Body of pancreas (tissue), 4 donors: ENCODE data around the gene NUP210L. TPM values are rescaled to one million over a fixed set of nuclear protein-coding genes. Genes with fewer than 3 reads are reported as not detected.

Experiments used
- ATAC-seq: fragments of 150-250 bp; one replicate; pipeline ENCODE4 v1.9.1; 2016
- DNase-seq, 4 donors: peaks; one replicate each; pipeline ENCODE4 v3.0.0-alpha.2; 2019
- H3K27ac ChIP-seq, 4 donors: fragments of 200-600 bp; sonication (generic); 1 replicate in 3 of 4; 2 replicates in 1 of 4; pipeline versions ENCODE4 v1.5.1 to v1.6.1; 2016 to 2019; ENCODE audit warnings: mild to moderate bottlenecking in 1 of 4, mixed read lengths in 1 of 4, moderate library complexity in 1 of 4
- H3K27me3 ChIP-seq, 2 donors: fragments of 200-600 bp; sonication (generic); one replicate each; pipeline ENCODE4 v1.6.0; 2016; ENCODE audit warnings: mild to moderate bottlenecking in 1 of 2
- H3K36me3 ChIP-seq, 2 donors: fragments of 200-600 bp; sonication (generic); replicated peaks in 1 of 2; 2 replicates each; pipeline ENCODE4 v1.5.1; 2016; ENCODE audit warnings: low read depth in 2 of 2; ENCODE audit not compliant: insufficient read depth in 1 of 2
- H3K4me1 ChIP-seq: fragments of 200-600 bp; sonication (generic); one replicate; pipeline ENCODE4 v1.6.0; 2016
- H3K4me3 ChIP-seq, 2 donors: fragments of 200-600 bp; sonication (generic); 1 replicate in 1 of 2; 2 replicates in 1 of 2; pipeline ENCODE4 v1.5.1; 2016 to 2019
- H3K9me3 ChIP-seq, 3 donors: fragments of 200-600 bp; sonication (generic); 1 replicate in 2 of 3; 2 replicates in 1 of 3; pipeline ENCODE4 v1.5.1; 2016
- CTCF ChIP-seq, 7 experiments: fragments of 450-650 bp in 4 of 7; fragments of 200-600 bp in 3 of 7; sonication (generic) in 3 of 7; IDR thresholded peaks; one replicate each; pipeline ENCODE4 v1.5.1; 2016 to 2019; ENCODE audit warnings: antibody characterized with exemption in 7 of 7
- POLR2A ChIP-seq, 3 donors: fragments of 450-650 bp; IDR thresholded peaks; one replicate each; pipeline ENCODE4 v1.6.1; 2016; ENCODE audit warnings: antibody characterized with exemption in 3 of 3, mild to moderate bottlenecking in 2 of 3
- WGBS, 2 donors: methylation state at CpG; one replicate each; pipeline ENCODE4 v1.1.5; 2017; 5-methylcytosine and 5-hydroxymethylcytosine counted together
- intact Hi-C: fragments of 100-400 bp; cut with DNase I; formaldehyde crosslinking; loops from one replicate; pipeline ENCODE4 v1.15.1; 2023
- total RNA-seq, 2 donors: library from RNA; depleted of rRNA; stranded (reverse); fragments of >200 nt; gene quantifications; one replicate each; pipeline ENCODE4 v1.1.0, GENCODE V29; 2016

The NUP210L gene
- total RNA-seq, 2 donors from 2014 or later: not detected

DNA sequence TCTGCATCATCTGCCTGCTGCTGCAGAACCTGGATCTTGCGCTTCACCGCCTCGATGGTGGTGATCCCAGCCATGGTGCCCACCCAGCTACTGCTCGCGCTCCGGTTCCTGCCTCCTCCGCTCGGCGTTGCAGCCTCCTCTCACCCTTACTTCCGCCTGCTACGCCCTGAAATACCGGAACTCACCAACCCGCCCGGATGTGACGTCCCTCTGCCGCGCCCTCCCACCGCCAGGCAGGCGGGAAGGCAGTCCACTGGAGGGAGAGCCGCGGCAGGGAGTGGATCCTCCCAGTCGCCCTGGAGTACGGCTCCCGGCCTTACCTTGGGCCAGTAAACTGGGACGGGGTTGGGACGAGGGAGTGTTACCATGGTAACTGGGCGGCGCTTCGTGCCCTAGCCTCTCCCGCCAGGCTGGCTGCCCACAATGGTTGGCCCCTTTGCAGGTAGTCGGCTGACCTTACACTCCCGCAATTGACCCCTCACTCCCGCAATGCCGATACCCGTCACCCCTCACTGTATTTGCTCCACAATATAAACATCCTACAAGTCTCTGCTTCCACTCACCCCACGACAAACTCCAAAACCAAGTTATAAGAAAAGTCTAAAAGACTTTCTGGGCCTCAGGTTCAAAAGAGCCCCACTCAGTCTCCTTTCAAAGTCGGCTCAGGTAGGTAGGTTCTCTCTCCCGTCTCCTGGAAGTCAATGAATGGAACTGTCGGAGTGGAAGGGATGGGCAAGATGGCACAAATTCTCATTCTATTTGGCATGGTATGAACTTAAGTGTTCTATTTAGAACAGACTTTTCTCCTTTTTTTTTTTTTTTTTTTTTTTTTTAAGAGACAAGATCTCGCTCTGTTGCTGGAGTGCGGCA is 28.4 kb upstream of the NUP210L start:
- peak; percentile 97 for ATAC-seq
- peak; percentile 98 to 99 (median 99) for DNase-seq
- Histone ChIP-seq H3K27ac (peak overlapping the region; percentile 57 to 94 (median 84)), H3K36me3 (no peaks in the 10 kb centered on the region), H3K4me3 (peak overlapping the region; percentile 46 to 79), H3K27me3 (no peaks in the 10 kb centered on the region), H3K4me1 (peaks cover 78% of the 10 kb centered on the region), H3K9me3 (no peaks in the 10 kb centered on the region)
- intact Hi-C loops: no loop called here
- 2 to 6% methylated on average over 15 to 41 of the region's 41 CpGs for WGBS, 2 donors
- peak in 4 of 7 experiments; percentile 39 to 59 (median 52) for TF ChIP-seq CTCF (IDR thresholded peaks at IDR 0.05)
- TF ChIP-seq POLR2A (IDR thresholded peaks at IDR 0.05): peak; percentile 97 to 99 (median 99)

GRCh38 chr1:154182344-154183045 is 27.6 kb upstream of the NUP210L start:
- Histone ChIP-seq H3K27me3 (no peaks in the 10 kb centered on the region), H3K4me3 (peak overlapping the region; percentile 46 to 79), H3K27ac (peak overlapping the region; percentile 57 to 94 (median 84)), H3K4me1 (peaks cover 78% of the 10 kb centered on the region), H3K9me3 (no peaks in the 10 kb centered on the region), H3K36me3 (no peaks in the 10 kb centered on the region)
- intact Hi-C loops: no loop called here
- WGBS, 2 donors: 0 to 1% methylated on average over 13 to 35 of the region's 35 CpGs
- peak; percentile 1 for ATAC-seq
- peak; percentile 48 to 78 (median 58) for DNase-seq
- TF ChIP-seq CTCF (IDR thresholded peaks at IDR 0.05) (no peak), POLR2A (IDR thresholded peaks at IDR 0.05) (no peak)

DNA sequence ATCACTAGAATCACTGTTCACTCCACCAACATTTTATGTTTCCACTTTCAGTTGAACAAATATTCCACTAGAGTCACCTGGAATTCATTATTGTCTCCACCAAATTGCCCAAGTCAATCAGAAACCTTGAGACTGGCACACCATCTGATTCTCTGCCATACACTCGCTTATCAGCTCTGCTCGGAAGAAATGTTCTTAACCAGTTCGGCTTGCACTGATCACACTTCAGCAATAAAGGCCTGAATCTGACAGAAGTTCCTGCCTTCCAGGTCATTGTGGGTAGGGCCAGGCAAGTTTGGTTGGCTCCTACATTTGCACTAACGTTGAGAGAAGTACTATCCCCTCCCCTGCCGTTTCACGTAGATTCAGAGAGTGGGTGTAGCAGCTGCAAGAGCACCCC is 27.1 kb upstream of the NUP210L start:
- Histone ChIP-seq H3K4me3 (peak overlapping the region; percentile 46 to 79), H3K27ac (peak overlapping the region; percentile 57 to 94 (median 84)), H3K9me3 (no peaks in the 10 kb centered on the region), H3K4me1 (peaks cover 78% of the 10 kb centered on the region), H3K36me3 (no peaks in the 10 kb centered on the region), H3K27me3 (no peaks in the 10 kb centered on the region)
- DNase-seq (no peak), ATAC-seq (no peak)
- intact Hi-C loops: no loop called here
- WGBS, 2 donors: 0 to 1% methylated on average over 6 of the region's 6 CpGs
- no peak for TF ChIP-seq CTCF (IDR thresholded peaks at IDR 0.05)
- no peak for TF ChIP-seq POLR2A (IDR thresholded peaks at IDR 0.05)

GRCh38 chr1:154179946-154180687 is 25.2 kb upstream of the NUP210L start:
- WGBS, 2 donors: 43 to 62% methylated on average over 3 of the region's 3 CpGs
- H3K27ac ChIP-seq: peak overlapping the region in 2 of 4 donors; percentile 63 to 86

More at GRCh38 chr1:154179946-154180687, 25.2 kb upstream of the NUP210L start:
- intact Hi-C loops: no loop called here
- ATAC-seq: no peak
- Histone ChIP-seq H3K4me1 (peaks cover 75% of the 10 kb centered on the region), H3K9me3 (no peaks in the 10 kb centered on the region), H3K4me3 (no peak overlapping the region), H3K27me3 (no peaks in the 10 kb centered on the region), H3K36me3 (no peaks in the 10 kb centered on the region)
- peak in 1 of 4 donors; percentile 40 for DNase-seq
- TF ChIP-seq CTCF (IDR thresholded peaks at IDR 0.05) (no peak), POLR2A (IDR thresholded peaks at IDR 0.05) (no peak)
